Endothelial cell of umbilical vein (primary cell): ENCODE data around the gene RNF11. TPM values are rescaled to one million over a fixed set of nuclear protein-coding genes. Genes with fewer than 3 reads are reported as not detected.

Experiments
- BruUV-seq: library from RNA; stranded (reverse); fragments of 400-500 nt; replicated peaks from 2 replicates; lab custom pipeline; 2021; lab: Mats Ljungman, UMichigan
- CTCF ChIA-PET: fragments of 300-600, 350-600 bp; sonication (Branson Sonifier 250); formaldehyde crosslinking; loops from one replicate; lab custom pipeline; 2021; ENCODE audit warnings: antibody characterized with exemption, inconsistent platforms; lab: Charles Lee
- POLR2A ChIA-PET: fragments of 300-600, 350-600 bp; sonication (Branson Sonifier 250); formaldehyde crosslinking; loops from one replicate; lab custom pipeline; 2021; ENCODE audit warnings: antibody characterized with exemption, inconsistent platforms; lab: Charles Lee
- DNase-seq: peaks from one replicate; pipeline ENCODE4 v3.0.0-alpha.2; 2011; ENCODE audit warnings: low read depth, low spot score
- FAIRE-seq: peaks from 2 replicates; lab custom pipeline; 2011; peaks lifted over from hg19 to GRCh38; lab: Jason Lieb, UNC
- H2AFZ ChIP-seq: 2 replicates; pipeline ENCODE4 v1.6.0; 2012; ENCODE audit warnings: low read depth, low read length, control low read depth, inconsistent platforms
- H3K27ac ChIP-seq: 2 replicates; pipeline ENCODE4 v1.5.1; 2011; ENCODE audit warnings: low read depth, mild to moderate bottlenecking, control low read depth, low read length, moderate library complexity; ENCODE audit not compliant: insufficient read depth
- H3K27me3 ChIP-seq, 2 experiments: 2 replicates each; pipeline versions ENCODE4 v1.6.0 to v1.6.1; 2011; ENCODE audit warnings: low read length in 2 of 2, mixed read lengths in 1 of 2; ENCODE audit not compliant: control insufficient read depth in 2 of 2, insufficient read depth in 2 of 2
- H3K36me3 ChIP-seq, 2 experiments: 2 replicates in 1 of 2; 3 replicates in 1 of 2; pipeline ENCODE4 v1.5.1; 2011; ENCODE audit warnings: low read length in 2 of 2, mild to moderate bottlenecking in 1 of 2, moderate library complexity in 1 of 2; ENCODE audit not compliant: control insufficient read depth in 2 of 2, insufficient read depth in 2 of 2; ENCODE audit errors: extremely low read depth in 1 of 2
- H3K4me1 ChIP-seq: 3 replicates; pipeline ENCODE4 v1.5.1; 2011; ENCODE audit warnings: mild to moderate bottlenecking, low read length; ENCODE audit not compliant: control insufficient read depth, insufficient read depth; ENCODE audit errors: extremely low read depth
- H3K4me2 ChIP-seq: 2 replicates; pipeline ENCODE4 v1.6.1; 2011; ENCODE audit warnings: low read length, control low read depth, mixed read lengths; ENCODE audit not compliant: insufficient read depth
- H3K4me3 ChIP-seq, 3 experiments: fragments of 200-600 bp in 1 of 3; sonication (generic), shearing (Covaris generic) in 1 of 3; replicated peaks in 1 of 3; 2 replicates each; pipeline ENCODE4 v1.5.1; 2011 to 2016; ENCODE audit warnings: control low read depth in 3 of 3, low read length in 3 of 3, mild to moderate bottlenecking in 2 of 3, inconsistent platforms in 1 of 3, low read depth in 1 of 3, moderate library complexity in 1 of 3; ENCODE audit not compliant: insufficient read depth in 1 of 3
- H3K79me2 ChIP-seq: 2 replicates; pipeline ENCODE4 v1.6.0; 2012; ENCODE audit warnings: low read length, inconsistent platforms; ENCODE audit not compliant: control insufficient read depth, insufficient read depth
- H3K9ac ChIP-seq: replicated peaks from 2 replicates; pipeline ENCODE3; 2011; ENCODE audit warnings: low read length, control low read depth; ENCODE audit not compliant: insufficient read depth; ENCODE audit errors: extremely low read depth
- H3K9me1 ChIP-seq: replicated peaks from 3 replicates; pipeline ENCODE4 v1.6.0; 2011; ENCODE audit warnings: mild to moderate bottlenecking, low read length; ENCODE audit not compliant: control insufficient read depth, insufficient read depth; ENCODE audit errors: extremely low read depth
- H3K9me3 ChIP-seq: replicated peaks from 2 replicates; pipeline ENCODE4 v1.5.1; 2012; ENCODE audit warnings: low read length, inconsistent platforms; ENCODE audit not compliant: control insufficient read depth, insufficient read depth
- H4K20me1 ChIP-seq: replicated peaks from 2 replicates; pipeline ENCODE3; 2011; ENCODE audit warnings: mild to moderate bottlenecking, low read length; ENCODE audit not compliant: control insufficient read depth, insufficient read depth; ENCODE audit errors: extremely low read depth
- CTCF ChIP-seq, 2 donors: IDR thresholded peaks; 1 replicate in 1 of 2; 2 replicates in 1 of 2; pipeline ENCODE4 v1.5.1; 2011; ENCODE audit warnings: low read length in 2 of 2, mild to moderate bottlenecking in 2 of 2, moderate library complexity in 2 of 2, control low read depth in 1 of 2, inconsistent platforms in 1 of 2, low read depth in 1 of 2; ENCODE audit not compliant: insufficient read depth in 1 of 2; ENCODE audit errors: extremely low read depth in 1 of 2
- EZH2 ChIP-seq: IDR thresholded peaks from 2 replicates; pipeline ENCODE4 v1.6.1; 2012; ENCODE audit warnings: borderline replicate concordance, low read depth, mild to moderate bottlenecking, moderate library complexity, low read length, inconsistent platforms; ENCODE audit not compliant: severe bottlenecking
- FOS ChIP-seq: IDR thresholded peaks from 2 replicates; pipeline ENCODE4 v1.6.1; 2011; ENCODE audit warnings: mild to moderate bottlenecking, low read length, moderate library complexity, borderline replicate concordance; ENCODE audit not compliant: insufficient read depth
- GATA2 ChIP-seq: IDR thresholded peaks from 2 replicates; pipeline ENCODE4 v1.7.0; 2011; ENCODE audit warnings: low read depth, mild to moderate bottlenecking, moderate library complexity, mixed read lengths, low read length; ENCODE audit not compliant: insufficient read length, insufficient read depth
- JUN ChIP-seq: IDR thresholded peaks from 2 replicates; pipeline ENCODE4 v1.6.1; 2011; ENCODE audit warnings: borderline replicate concordance, low read depth; ENCODE audit not compliant: insufficient read length, insufficient read depth
- MAX ChIP-seq: IDR thresholded peaks from 2 replicates; pipeline ENCODE4 v1.6.1; 2011; ENCODE audit not compliant: insufficient read depth, insufficient read length
- MYC ChIP-seq: IDR thresholded peaks from one replicate; pipeline ENCODE4 v1.6.1; 2011; ENCODE audit warnings: mild to moderate bottlenecking, low read depth, low read length
- POLR2A ChIP-seq: IDR thresholded peaks from 2 replicates; pipeline ENCODE4 v1.6.1; 2012; ENCODE audit warnings: low read depth, mild to moderate bottlenecking, control low read depth, low read length
- POLR2AphosphoS5 ChIP-seq: IDR thresholded peaks from 2 replicates; pipeline ENCODE4 v1.6.1; 2012; ENCODE audit warnings: low read depth, mild to moderate bottlenecking, control low read depth, low read length, moderate library complexity; ENCODE audit not compliant: insufficient read depth
- dilution Hi-C: fragments of 300-500 bp; cut with MboI; formaldehyde crosslinking; loops from one replicate; pipeline ENCODE4 v1.15.0; 2019; ENCODE audit warnings: low sequenced_read_pairs; ENCODE audit not compliant: extremely low pct_ligation_motif_present
- intact Hi-C: fragments of 100-400 bp; cut with micrococcal nuclease; formaldehyde crosslinking; loops from one replicate; pipeline ENCODE4 v1.10.0; 2022
- polyA plus RNA-seq, 4 experiments: library from polyadenylated mRNA; depleted of rRNA in 3 of 4; stranded (reverse) in 3 of 4; unstranded in 1 of 4; fragments of >200 nt; gene quantifications; 2 replicates each; pipeline versions ENCODE4 v1.2.1 to v1.2.3, GENCODE V29; 2011 to 2012; ENCODE audit warnings: missing spikeins in 1 of 4
- total RNA-seq: library from RNA; stranded (reverse); gene quantifications from 2 replicates; pipeline ENCODE4 v1.2.3, GENCODE V29; 2021

Gene RNF11
- total and polyA plus RNA-seq, 2 donors (not counting 3 experiments of a cell fraction or from before 2014, with no cell fraction given): 75.2 to 82.9 TPM

- no peaks in the 10 kb centered on the region for H3K27me3 ChIP-seq
- FAIRE-seq (no peak), DNase-seq (no peak)
- CTCF ChIA-PET: no interaction called here
- BruUV-seq: no TSS peak
- no peak overlapping the region for H3K9ac ChIP-seq
- no peaks in the 10 kb centered on the region for H3K9me1 ChIP-seq
- no peak overlapping the region for H3K27ac ChIP-seq
- peaks cover 19% of the 10 kb centered on the region for H3K4me1 ChIP-seq
- H3K36me3 ChIP-seq: no peaks in the 10 kb centered on the region
- intact Hi-C loops (no loop called here), dilution Hi-C loops (no loop called here)
- H4K20me1 ChIP-seq: no peaks in the 10 kb centered on the region
- H3K79me2 ChIP-seq: no peaks in the 10 kb centered on the region
- no peak overlapping the region for H3K4me2 ChIP-seq
- no peaks in the 10 kb centered on the region for H3K9me3 ChIP-seq
- no peak overlapping the region for H3K4me3 ChIP-seq
- POLR2A ChIA-PET: no interaction called here
- TF ChIP-seq POLR2AphosphoS5: no peak
- TF ChIP-seq GATA2: no peak
- no peak for TF ChIP-seq JUN
- TF ChIP-seq CTCF (IDR thresholded peaks at IDR 0.05; ENCODE audit: extremely low read depth in 1 of 2, insufficient read depth in 1 of 2, low read depth in 1 of 2, low read length in 2 of 2): no peak
- no peak for TF ChIP-seq MYC
- no peak for TF ChIP-seq POLR2A
- TF ChIP-seq MAX: no peak
- no peak for TF ChIP-seq EZH2
- TF ChIP-seq FOS: no peak
- H2AFZ ChIP-seq: no peak overlapping the region
These were observed 66.2 kb downstream of the RNF11 start for GRCh38 chr1:51302270-51302669.
